Activated naive CD4-positive, alpha-beta T cell treated with anti-CD3 and anti-CD28 coated beads, Interleukin-2, amount 50 U/mL, for 16 hours (primary cell): ENCODE results near the gene TEAD1.

Source experiments
- DNase-seq: peaks from one replicate; pipeline ENCODE4 v3.0.0-alpha.2; 2020

Gene TEAD1

DNA sequence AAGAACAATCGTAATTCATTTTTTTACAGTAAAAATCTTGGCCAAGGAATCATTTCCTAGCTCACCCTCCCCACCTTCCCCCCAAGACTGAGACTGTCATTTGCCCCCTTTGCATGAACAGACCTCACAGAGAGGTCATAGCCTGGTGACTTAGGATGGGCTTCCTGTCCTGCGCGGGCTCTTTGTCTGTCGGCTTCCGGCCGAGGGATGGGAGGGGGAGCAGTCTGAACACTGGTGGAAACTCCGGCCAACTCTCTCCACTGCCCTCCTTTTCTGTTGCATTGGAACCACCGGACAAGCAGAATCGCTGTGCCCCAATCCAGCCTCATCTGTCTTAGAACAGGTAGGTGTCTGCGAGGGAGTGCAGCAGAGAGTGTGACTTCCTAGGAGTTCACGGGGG is 41.7 kb downstream of the TEAD1 start:
- no peak for DNase-seq

DNA sequence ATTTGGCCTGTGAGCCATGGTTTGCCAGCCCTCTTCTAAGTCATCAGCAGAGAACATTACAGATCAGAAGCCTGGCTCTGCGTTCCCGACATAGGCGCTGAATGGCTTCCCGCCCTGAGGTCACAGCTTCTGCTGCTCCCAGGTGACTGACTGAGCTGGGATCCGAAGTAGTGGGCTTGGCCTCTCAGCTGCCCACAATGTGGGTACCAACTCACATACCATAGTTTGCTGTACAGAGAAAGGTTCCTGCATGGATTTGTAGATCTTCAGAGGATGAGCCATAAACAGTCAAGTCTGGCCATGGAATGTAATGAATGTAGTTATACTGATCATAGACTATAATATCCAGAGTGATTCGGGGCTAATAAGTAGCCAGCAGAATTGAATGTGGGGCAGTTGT is 42.6 kb downstream of the TEAD1 start:
- DNase-seq, result no peak

DNA sequence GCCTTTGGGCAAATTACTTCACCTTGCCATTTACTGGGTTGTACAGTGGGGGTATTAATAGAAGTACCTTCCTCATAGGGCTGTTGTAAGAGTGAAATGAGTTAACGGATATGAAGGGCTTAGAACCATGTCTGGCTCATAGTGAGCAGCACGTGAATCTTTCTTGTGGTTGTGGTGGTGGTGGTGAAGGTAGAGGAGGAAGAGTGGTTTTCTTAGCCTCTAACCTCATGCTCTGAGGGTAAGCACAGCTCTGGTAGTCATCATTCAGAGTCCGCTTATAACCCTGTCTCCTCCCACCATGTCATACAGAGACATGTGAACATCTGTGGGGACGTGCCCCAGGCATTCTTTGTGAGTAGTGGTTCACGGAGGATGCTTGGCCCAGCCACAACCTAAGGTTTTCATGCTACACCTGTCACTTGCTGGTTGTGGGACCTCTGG is 43.6 kb downstream of the TEAD1 start:
- peak; percentile 24 for DNase-seq

DNA sequence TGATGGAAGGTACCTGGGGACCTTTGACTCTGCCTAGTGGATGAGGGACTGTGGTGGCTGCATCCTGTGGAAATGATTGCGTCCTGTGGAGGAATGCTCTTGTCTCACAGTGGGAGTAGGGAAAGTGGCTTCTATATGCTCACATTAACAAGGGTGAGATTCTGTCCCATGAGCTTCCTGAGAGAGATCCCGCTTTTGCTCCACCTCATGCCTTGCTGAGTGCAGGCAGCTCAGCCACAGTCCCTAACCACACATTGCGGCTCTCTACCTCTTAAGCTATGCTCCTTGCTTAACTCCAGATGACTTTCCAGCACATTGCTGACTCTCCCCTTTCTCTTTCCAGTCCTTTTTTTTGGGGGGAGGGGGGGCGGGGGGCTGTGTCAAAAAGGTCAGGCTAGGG is 45.0 kb downstream of the TEAD1 start:
- DNase-seq, result no peak

DNA sequence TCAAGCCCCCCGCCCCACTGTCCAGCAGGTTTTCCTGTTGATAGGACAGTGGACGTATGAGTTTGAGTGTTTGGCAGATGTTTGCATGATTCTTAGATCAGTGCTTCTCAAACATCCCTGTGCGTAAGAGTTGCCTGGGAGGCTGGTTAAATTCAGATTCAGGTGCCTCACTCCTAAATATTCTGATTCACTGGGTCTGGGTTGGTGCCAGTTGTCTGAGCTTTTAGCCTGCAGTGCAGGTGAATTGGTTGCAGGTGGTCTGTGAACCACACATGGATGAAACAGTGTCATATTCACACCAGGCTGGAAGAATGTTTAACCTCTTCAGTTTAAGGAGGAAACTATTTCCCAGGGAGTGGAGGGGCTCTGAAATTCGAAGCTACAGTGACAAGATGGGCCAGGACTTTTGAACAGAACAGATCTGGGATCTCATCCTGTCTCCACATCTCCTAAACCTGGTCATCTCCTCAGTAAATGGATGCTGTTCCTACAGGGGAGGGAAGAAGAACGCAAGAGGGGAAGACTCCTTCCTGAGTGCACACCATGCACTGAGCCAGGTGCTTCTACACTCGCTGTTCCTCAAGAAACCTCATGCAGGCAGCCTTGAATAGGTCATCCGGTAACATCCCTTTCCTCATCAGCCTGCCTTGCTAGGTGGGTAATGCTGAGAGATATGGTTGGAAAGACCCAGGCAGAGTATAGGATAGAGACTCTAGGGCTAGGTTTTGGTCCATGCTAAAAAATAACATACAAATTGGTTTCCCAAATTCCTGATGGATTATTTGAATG is 47.8 kb downstream of the TEAD1 start:
- no peak for DNase-seq

DNA sequence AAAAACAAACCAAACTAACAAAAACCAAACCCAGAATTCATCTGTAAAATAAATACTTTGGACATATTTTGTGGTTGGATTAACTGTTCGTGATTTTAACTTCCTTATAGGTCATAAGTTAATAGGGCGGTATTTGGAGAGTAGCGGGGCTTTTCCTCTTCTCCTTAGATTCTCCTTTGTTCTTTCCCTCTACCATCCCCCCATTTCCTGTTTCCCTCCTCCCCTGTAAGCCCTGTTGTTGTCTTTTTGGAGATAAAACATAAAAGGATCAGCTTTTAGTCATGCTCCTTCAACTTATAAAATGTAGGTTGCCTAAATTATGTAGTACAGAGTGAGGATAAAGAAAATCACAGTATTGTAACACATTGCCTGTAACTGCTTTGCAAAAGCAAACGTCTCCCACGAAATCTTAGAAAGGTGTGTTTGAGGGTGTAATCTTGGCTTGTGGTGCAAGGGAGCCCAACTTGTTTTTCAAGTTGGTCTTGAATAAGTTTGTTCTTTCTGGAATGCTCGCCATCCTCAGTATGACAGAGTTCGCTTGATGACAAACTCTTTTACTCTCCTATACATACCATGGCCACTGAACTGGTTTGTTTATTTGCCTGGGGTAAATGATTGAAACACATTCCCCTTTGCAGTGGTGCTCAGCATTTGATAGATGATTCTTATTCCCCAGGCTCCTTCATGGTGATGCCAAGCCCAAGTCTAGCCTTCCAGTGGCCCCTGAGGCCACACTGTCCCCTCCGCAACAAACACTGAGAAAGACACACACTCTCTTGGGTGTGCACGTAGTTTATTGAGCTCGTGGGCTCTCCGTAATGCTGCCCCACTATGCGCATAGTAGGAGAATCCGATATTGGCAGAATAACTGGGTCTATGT is 49.4 kb downstream of the TEAD1 start:
- DNase-seq, result no peak

DNA sequence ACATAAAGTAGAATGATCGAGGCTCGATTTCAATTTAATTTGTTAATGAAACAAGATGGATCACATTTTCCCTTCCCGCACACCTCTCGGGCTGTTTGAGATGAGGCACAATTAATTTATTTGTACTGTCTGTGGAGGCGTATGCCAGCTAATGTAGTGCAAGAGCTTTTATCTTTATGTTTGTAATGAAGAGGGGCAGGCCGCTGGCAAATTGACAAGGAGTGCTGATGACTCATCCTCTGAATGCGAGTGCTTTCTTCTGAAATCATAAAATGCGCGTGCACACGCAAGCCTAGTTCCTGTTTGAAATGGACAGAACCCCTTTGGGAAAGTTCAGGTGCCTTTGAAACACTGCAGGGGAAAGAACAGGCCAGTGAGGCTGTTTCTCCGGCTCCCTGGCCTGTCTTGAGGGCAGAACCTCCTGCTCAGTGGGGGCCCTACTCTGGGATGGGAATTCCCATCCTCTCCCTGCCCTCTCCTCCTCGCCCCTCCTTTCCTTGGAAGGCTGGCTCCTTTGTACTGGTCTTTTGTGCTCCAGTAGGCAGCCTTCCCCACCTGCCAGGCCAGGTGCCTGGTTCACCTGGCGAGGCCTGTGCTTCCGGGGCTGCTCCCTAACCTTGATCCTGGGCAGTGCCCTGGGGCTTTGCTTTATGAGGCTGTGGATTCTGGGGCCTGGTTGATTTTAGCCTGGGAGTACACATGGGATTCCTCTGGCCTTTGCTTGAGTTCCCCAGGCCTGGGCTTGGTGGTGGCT is 50.3 kb downstream of the TEAD1 start:
- no peak for DNase-seq

DNA sequence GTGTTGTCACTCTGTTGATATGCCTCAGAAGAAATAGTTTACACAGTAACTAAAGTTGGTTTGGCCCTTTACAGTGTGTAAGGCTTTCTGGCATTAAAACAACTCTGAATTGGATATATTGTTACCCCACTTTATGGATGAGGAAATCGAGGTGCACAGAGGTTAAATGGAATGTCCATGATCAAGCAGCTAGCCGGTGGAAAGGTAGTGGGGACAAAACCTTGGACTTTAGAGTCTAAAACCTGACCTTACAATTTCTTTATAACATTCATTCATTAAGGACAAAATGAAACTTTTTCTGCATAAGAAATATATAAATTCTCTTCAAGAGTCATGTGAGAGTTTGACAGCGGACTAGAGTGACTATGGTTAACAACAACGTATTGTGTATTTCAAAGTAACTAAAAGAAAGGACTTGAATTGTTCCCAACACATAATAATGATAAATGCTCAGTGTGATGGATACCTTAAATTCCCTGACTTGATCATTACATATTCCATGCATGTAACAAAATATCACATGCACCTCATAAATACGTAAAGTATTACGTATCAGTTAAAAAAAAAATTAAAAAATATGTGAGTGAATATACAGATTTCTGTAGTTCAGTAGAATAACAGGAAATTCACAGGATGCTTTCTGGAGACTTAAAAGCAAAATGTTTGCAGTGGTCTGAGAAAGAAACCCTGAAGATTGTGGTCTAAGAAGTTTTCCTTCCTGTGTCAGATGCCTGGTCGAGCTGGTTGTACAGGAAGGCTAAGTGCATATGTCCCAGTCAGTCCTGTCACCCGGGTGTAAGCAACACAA is 51.0 kb downstream of the TEAD1 start:
- DNase-seq, result no peak

DNA sequence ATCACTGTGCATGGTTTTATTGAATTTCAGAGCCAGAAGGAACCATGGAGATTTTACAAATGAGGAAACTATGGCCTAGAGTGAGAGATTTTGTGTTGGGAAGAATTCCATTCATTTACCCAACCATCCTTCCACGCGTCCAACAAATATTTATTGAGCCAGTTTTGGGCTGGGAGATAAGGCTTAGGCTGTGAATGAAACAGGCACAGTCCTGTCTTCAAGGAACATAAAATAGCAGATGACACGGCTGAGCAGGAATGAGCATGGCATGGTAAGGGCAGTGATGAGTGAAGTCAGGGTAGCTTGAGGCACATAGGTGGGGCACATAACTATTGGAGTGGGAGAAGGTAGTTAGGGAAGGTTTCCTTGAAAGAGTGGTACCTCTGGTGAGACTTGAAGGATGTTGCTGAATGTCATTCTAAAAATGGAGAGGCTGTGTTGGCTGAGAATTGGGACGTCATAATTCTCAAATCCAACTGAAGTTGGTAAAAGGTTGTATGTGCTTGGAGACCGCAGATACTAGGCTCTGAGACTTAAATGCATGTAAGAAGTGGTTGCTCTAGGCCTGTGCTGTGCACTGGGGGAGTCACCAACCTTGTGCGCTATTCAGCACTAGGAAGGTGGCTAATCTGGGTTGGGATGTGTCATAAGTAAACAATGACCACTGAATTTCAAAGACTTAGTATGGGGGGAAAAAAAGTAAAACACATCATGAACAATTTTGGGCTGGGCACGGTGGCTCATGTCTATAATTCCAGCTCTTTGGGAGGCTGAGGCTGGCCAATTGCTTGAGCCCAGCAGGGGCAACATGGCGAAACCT is 51.9 kb downstream of the TEAD1 start:
- DNase-seq, result no peak

DNA sequence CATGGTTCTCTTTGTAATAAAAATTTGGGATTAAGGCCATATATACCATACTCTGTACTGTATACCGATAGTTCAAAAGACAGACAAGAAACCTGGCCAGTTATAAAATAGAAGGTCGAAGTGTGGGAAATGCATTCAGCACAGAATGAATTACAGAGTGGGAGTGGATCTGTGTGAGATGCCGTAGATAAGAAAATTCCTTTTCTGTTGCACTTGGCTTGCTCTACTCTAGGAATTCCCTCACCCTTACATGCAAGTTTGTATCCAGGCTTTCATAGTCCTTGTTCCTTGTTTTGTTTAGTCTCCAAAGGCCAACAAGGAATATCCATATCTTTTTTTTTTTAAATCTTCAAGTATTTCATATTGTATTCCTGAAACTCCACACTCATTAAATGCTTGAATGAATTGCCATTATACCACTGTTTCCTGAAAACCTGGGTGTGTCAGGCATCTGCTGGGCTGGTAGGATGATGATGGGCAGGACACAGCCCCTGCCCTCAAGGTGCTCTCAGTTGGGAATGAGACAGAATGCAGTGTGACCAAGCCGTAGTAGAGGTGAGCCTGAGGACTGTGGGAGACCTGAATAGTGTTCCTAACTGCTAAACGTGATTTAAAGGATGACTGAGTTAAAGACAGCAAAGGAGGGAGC is 53.5 kb downstream of the TEAD1 start:
- DNase-seq, result no peak

DNA sequence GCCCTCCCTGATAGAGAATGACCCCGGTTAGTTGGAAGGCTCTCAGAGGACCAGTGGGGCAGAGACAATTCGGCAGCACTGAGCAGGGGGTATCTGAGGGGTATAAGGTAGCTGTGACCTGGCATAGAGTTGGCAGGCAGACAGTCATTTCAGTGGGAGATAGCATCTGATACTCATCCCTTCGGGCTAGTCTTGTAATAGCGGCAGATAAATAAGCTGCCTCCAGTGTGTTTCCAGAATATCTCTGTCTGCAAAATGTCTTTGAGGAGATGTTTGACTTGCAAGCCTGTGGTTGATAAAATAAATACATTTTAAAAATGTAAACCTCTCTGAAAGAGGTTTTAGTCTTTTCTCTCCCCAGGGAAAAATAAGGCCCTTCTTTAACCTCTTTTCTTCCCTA is 54.2 kb downstream of the TEAD1 start:
- DNase-seq, result no peak

DNA sequence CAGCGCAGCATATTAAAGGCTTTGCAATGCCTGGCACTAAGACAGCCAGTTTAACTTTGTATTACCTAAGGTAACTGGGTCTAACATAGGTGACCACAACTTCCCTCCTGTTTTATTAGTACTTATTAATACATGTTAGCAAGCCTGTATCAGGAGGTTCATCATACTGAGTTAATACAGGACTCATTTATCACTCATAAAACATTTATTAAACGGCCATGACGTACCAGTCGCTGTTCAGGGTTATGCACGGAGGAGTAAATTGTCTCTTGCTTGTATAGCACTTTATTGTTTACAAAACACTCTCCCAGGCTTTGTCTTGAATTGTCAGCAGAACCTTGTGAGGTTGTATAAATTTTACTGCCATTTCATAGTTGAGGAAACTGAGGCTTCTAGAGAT is 55.7 kb downstream of the TEAD1 start:
- DNase-seq, result no peak

DNA sequence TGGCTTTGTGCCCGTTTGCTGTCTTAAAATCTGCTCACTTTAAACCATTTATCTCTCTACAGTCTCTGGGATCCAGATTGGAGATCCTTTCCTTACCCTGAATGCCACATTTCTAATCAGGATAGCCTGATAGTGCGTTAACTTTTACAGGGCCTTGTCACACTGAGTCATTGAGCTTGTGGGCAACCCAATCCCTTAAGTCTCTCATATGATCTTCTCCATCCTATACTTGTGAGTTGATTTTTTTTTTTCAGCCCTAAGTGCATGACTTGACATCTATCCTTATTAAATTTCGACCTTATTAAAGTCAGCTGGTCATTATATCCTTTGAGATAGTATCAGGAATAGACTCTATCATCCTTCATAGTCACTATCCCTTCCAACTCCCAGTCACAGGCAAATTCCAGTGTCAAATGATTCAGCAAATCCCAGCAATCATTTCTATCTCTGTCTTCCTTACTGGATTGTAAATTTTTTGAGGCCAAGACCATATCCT is 57.7 kb downstream of the TEAD1 start:
- no peak for DNase-seq

DNA sequence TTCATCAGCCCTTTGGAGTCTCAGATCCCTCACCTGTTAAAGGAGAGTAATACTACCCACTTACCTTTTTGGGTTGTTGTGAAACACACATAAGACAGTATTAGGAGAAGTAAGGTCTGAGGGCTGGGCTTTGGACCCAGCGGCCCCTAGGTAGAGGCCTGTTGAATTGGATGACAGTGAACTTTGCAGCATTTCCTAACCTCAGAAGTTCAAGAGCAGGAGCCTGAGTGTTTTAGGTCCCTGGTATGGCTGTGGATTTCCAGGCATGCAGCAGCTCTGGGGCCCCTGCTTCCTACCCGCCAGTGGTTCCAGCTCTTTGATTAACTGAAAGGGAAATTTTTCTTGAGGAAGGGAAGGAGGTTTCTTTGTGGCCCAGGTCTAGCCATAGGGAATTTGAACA is 58.9 kb downstream of the TEAD1 start:
- no peak for DNase-seq

DNA sequence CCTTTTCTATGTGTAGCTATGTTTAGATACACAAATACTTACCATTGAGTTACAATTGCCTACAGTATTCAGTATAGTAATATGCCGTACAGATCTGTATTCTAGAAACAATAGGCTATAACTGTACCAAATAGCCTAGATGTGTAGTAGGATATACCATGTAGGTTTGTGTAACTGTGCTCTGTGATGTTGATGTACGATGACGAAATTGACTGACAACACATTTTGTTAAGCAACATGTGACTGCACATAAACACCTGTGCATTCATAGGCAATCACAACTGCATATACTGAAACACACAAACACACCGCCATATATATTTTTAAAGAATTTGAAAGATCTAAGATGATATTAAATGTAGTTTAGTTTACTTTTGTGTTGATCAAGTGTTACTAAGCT is 60.4 kb downstream of the TEAD1 start:
- DNase-seq, result no peak

DNA sequence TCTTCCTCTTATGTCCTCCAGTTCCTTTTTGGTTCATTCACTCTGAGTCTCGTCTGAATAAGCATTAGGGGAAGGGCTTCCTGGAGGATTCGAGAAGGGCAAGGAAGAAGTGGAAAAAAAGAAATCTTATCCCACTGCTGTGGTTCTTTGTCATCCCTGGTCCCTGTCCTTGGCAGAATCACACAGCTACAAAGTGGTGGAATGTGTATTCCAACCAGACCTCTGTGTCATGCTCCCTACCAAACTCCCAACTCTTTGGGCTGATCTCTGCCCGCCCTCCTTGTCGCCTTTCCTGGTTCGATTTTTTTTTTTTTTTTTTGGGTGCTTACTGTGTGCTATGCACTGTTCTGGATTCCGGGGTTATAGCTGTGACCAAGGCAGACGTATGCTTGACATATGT is 61.0 kb downstream of the TEAD1 start:
- no peak for DNase-seq

DNA sequence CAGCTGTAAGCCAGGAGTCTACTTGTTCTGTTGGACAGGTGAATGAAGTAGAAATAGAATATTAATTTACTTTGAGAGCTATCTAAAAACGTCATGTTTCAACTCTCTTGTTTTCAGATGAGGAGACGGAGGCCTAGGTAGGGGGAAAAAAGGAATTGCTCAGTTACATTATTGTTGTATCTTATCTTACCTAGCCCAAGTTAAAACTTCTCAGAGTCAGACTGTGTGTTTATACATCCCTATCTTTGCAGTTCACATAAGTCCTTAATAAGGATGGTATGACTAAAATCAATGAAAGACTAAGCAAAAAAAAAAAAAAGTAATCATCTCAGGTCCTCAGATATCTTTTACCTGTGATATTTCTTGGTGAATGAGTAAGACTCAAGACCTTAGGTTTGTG is 62.8 kb downstream of the TEAD1 start:
- DNase-seq, result no peak

DNA sequence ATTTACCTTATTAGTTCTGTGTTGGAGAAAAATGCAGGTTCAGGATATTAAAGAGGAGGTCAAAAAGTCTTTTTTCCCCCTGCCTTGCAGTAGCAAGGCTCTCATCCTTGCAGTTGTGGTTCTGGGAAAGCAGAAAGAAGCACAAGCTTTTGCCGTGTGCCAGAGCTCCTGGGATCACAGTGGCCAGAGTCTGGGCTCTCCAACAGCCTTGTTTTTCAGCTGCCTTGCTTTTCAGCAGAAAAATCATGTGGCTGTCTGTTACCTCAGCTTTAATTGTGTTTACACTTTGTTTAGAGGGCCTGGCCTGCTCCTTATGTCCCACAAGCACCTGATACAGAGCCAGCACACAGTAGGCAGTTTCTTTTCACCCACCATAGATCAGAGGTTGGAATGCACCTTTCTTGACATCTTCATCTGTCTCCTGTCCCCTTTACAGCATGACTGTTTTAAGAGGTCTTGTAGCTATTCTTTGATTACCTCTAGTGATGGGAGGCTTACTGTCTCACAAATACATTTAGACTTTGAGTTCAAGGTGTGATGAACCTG is 67.5 kb downstream of the TEAD1 start:
- no peak for DNase-seq

DNA sequence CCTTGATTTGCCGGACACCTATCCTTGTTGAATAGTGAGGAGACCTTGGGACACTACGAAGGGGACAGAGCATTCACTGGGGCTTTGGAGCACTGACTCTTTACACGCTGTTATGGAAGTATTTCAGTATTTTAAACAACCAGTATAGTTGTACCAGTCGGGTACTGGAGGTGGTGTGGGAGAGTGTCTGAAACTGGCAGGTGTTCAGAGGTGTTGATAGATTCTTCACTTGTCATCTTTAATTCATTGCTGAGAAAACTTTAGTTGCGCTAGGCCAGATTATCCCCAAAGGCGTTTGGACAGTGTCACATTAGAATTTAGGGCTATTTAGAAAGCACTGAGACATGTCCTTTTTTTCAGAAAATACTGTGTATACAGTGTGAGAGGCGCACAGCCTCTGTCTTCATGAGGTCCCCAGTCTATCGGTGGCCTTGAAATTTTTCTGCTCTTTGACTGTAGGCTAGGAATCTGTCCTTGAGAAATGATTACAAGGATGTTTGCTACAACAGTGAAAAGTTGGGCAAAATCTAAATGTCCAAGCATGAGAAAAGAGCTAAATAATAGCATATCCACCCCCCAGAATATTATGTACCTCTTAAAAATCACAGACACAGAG is 69.7 kb downstream of the TEAD1 start:
- no peak for DNase-seq

DNA sequence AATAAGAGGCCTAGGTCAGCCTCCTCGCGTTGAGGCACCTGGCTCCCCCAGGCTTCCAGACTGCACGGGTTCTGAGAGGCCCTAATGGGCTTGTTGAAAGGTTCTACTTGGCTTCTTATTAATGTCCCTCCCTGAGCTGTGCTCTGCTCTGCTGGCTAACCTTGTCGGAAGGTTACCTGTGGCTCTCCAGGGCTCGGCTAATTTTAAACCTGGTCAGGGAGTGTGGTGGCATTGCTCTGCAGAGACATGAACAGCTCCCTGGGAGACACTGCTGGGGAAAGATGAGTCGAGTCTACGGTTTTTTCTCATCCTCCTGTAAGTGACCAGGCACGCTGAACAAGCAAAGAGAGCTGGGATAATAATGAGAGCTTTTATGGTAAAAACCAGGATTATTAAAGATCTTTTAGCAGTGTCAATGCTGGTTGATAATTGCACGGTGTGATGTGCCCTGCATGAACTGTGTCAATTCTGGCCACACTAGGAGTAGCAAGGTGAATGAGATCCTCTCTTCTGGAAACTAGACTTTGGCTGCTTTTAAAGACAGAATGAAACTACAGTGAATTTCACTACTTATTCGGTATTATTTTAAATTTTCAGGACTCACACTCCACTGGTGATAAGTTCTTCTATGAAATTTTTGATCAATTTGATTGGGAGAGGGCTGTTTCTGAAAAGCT is 70.7 kb downstream of the TEAD1 start:
- DNase-seq, result no peak
